Stimulated activated CD4-positive, alpha-beta T cell treated with anti-CD3 and anti-CD28 coated beads, TNF-alpha, amount 100 ng/mL, for 48 hours (primary cell): ENCODE results near the gene PCDH10.

Source experiments
- DNase-seq, 3 donors: peaks; one replicate each; pipeline ENCODE4 v3.0.0-alpha.2; 2020; ENCODE audit warnings: low read depth in 3 of 3

PCDH10 gene

GRCh38 chr4:133150486-133151340, 1.6 kb downstream of the PCDH10 start:
- DNase-seq, result no peak

- no peak for DNase-seq
These were observed 2.2 kb downstream of the PCDH10 start for GRCh38 chr4:133151341-133151690.

GRCh38 chr4:133151691-133152329, 2.7 kb downstream of the PCDH10 start:
- no peak for DNase-seq

- DNase-seq, result no peak
These were observed 3.3 kb downstream of the PCDH10 start for GRCh38 chr4:133152330-133152821.

GRCh38 chr4:133152831-133153481, 3.9 kb downstream of the PCDH10 start:
- no peak for DNase-seq

GRCh38 chr4:133154725-133155124, 5.6 kb downstream of the PCDH10 start:
- no peak for DNase-seq

- no peak for DNase-seq
These were observed 7.0 kb downstream of the PCDH10 start for GRCh38 chr4:133156096-133156495.

GRCh38 chr4:133156556-133156955, 7.5 kb downstream of the PCDH10 start:
- no peak for DNase-seq

GRCh38 chr4:133157460-133158160, 8.5 kb downstream of the PCDH10 start:
- DNase-seq, result no peak

DNA sequence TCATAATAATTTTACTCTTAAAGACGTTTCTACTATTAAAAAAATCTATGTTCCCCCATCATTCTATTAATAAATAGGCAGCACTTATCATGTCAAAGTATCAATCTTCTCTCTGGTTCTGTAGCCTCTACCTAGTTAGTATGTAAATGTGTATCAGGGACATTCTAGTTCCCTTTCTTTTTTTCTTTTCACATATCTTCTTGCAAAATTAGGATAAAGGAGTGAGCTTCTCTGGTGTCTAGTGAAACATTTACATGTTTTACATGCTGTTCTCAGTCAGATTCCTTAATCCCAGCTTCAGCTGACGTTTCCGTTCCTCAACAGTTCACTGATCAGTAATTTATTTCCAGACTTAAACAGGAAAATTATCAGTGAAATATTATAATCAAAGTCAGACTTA, 11.8 kb downstream of the PCDH10 start:
- DNase-seq, result no peak

GRCh38 chr4:133161570-133162295, 12.6 kb downstream of the PCDH10 start:
- no peak for DNase-seq

GRCh38 chr4:133162941-133163340, 13.8 kb downstream of the PCDH10 start:
- DNase-seq, result no peak

DNA sequence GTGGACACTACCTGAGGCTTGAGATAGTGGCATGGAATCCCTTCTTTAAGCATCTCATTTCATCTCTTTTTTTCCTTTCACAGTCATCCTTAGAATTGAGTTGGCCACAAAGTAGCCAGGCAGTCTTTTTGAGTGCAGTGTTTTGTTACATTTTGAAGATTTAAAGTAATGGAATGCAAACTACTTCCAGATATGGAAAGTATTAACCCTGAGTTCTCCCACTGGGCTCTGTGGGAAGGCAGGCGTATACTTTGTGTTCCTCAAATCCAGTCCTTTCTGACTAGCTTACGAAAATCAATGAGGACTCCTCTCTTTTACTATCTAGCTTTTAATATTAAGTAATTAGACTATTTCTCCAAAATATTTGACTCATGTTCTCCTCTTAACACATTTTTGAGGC, 29.9 kb downstream of the PCDH10 start:
- no peak for DNase-seq

GRCh38 chr4:133186210-133186609, 37.1 kb downstream of the PCDH10 start:
- DNase-seq, result no peak

GRCh38 chr4:133186845-133187244, 37.8 kb downstream of the PCDH10 start:
- no peak for DNase-seq

DNA sequence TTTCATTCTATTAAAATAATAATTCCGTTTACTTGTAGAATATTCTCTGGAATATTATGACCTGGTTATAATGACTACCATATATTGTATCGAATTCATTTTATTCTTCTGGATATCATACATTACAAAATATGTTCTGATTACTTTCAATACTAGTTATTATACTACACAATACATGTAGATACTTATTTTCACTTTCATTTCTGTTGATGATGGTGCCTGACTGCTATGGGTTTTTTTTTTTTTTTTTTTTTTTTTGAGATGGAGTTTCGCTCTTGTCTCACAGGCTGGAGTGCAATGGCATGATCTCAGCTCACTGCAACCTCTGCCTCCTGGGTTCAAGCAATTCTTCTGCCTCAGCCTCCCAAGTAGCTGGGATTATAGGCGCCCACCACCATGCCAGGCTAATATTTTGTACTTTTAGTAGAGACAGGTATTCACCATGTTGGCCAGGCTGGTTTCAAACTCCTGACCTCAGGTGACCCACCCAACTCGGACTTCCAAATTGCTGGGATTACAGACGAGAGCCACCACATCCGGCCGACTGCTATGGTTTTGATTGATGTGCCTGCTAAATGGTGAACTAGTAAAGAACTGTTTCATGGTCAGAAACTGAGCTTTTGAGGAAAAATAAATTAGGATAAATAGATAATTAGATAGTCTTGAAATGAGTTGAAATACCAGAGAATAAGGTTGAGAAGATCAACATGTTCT, 39.5 kb downstream of the PCDH10 start:
- no peak for DNase-seq

DNA sequence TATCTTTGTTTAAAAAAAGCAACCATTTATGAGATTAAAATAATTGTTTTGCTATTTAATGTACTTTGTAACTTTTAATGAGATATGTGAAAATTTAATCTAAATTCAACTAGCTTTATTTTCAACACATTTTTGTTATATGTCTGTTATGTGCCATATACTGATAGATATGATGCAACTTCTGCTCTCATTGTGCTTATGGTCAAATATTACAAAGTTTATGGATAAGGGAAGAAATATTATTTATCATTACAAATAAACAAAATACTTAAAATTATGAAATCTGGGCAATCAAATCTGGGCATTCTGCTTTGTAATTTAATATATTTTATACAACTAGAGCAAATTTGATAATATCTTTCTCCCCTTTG, 40.0 kb downstream of the PCDH10 start:
- no peak for DNase-seq

DNA sequence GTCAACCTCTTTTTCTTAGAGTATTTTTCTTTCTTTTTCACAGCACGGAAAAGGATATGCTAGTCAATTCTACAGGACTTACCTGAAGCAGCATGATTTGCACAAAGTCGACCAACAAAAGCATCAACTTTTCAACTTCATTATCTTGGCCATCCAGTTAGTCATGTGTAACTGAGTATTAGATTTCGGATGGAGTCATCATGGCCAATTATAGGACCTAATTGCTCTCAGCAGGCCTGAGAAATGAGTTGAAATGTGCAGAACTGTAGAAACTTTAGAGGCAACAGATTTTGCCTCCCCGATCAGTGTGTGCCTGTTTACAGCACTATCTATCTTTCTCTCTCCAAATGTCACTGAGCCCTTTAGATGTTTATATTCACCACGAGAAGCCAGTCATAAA, 41.0 kb downstream of the PCDH10 start:
- no peak for DNase-seq

- DNase-seq, result no peak
These were observed 59.7 kb downstream of the PCDH10 start for GRCh38 chr4:133208694-133209285.

DNA sequence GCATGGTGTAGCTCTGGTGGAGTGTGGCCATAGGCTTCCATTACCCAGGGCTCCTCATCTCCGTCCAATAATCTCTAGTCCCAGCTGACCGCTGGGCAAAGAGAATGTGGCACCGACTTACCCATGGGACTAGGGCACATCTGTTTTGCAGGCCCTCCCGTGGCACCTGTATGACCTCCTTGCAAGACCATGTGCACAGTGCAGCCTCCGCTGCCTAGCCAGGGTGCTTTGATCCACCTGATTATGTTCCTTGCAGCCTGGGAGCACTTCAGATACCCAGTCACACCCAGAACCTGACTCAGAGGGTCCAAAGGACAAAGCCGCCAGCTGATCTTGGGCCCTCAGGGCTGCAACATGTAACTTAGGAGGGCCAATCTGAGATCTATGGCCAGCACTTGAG, 84.8 kb downstream of the PCDH10 start:
- no peak for DNase-seq
